Measurements from ENCODE around the gene ACTMAP.

The ACTMAP gene

DNA sequence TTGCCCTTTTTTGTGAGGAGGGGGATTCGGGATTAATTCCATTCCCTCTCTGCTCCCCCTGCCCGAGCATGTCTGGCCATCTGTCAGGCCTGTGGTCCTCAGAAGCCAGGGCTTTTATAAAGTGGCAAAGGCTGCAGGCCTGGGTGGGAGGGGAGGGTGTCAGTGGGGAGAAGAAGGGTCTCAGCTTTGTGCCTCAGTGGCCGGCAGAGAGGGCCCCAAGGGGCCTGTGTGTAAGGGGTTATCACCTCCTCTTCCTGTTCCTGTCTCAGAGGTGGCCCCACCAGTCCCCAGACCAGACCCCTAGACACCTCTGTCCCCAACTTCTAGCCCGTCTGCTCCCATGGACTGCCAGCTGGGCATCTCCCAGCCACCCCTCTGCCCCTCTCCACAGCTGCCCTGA lies 56.4 kb downstream of the ACTMAP start:
- DNase-seq (ENCODE audit: low read depth): no peak

DNA sequence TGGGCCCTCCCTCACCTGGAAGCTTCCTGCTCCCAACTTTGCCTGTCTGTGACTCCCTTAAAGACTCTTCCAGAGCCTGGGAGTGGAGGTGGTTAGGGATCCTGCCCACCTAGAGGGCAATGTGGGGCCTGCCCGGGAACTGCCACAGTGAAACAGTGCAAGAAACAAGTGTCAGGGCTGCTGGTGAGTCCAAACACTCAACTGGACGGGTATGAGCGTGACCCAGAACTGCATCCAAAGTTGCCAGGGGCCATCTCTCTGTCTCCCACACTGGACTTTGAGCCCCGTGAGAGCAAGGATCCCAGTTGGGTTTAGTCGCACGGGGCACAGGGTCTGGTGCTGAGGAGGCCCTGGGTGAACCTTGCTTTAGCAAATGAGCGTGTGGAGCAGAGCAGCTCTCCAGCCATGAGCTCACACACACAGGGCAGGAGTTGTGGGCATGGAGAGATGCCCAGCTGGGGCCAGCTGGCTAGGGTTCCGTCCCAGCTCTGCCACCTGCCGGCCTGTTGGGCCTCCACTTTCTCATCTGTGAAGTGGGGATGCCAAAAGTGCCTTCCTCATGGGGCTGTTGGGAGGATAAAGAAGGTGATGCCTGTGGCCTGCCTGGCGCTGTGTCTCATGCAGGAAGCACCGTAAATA lies 57.0 kb downstream of the ACTMAP start:
- no peak for DNase-seq (ENCODE audit: low read depth)

DNA sequence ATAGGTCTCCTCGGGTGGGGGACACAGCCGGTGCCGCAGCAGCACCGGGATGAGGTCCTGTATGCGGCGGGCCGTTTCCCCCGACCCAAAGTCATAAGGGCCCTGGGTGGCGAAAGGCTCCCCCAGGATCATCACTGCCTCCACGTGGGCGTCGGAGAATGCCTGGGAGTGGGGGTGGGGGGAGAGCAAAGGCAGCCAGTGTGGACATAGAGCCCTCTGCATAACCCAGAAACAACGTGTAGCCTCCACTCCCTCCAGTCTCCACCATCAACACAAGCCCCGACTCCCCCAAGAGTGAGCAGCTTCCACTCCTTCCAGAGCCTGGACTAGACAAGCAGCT lies 58.1 kb downstream of the ACTMAP start:
- no peak for DNase-seq (ENCODE audit: low read depth)

DNA sequence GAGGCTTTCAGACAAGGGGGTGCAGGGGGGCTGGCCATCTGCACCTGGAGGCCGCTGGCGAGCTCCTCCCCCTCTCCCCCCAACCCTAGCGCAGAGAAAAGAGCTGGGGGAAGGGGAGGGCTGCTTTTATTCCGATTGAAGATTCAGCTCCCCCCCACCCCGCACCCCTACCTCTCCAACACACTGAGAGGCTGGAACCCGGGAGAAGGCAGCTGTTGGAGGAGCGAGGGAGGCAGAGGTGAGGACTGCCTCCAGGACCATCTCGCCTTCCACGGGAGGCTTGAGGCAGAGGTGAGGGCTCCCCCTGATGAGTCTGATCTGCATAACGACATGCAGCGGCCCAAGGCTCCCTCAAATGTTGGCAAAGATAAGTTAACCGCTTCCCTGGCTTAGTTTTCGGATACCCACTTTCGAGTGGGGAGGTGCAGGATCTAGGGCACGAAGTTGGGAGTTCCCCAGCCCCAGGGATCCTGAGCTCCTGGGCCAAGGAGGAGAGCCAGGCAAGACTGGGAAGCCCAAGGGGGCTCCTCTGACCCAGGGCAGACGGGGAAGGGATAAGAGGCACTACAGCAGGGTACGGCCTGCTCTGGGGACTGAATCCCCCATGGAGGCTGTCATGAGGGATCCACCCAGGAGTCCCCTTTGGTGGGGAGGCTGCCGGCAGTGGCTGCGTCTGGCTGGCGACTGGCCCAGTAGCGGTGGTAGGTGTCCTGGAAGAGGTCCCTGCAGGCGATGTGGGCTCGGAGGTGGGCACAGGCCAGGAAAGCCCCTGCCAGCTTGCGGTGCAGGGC lies 58.7 kb downstream of the ACTMAP start:
- no peak for DNase-seq (ENCODE audit: low read depth)

Data from HS-27A (cell line).